SU-DHL-6 (cell line): ENCODE results near the gene NFE2.
"Not testable (repeated sequence)": the region's sequence is repeated elsewhere in the genome, so short reads cannot be mapped to it uniquely, and the experiment has no call there.

Experiments
- H2AFZ ChIP-seq: fragments of 200-600 bp; sonication (generic); 2 replicates; pipeline ENCODE4 v1.6.1; 2014; ENCODE audit warnings: low read depth, mild to moderate bottlenecking, moderate library complexity, mixed read lengths, antibody characterized with exemption, low read length; ENCODE audit not compliant: severe bottlenecking
- H3F3A ChIP-seq: fragments of 200-600 bp; shearing (Covaris generic); 2 replicates; pipeline ENCODE4 v1.6.0; 2016; ENCODE audit warnings: antibody characterized with exemption, mild to moderate bottlenecking; ENCODE audit not compliant: insufficient read depth
- H3K27ac ChIP-seq: fragments of 200-600 bp; sonication (generic); 2 replicates; pipeline ENCODE4 v1.5.1; 2016; ENCODE audit warnings: low read depth, mild to moderate bottlenecking, low read length, moderate library complexity, mixed read lengths
- H3K27me3 ChIP-seq: fragments of 200-600 bp; sonication (generic), shearing (Covaris generic); 2 replicates; pipeline ENCODE4 v1.6.0; 2014; ENCODE audit warnings: mild to moderate bottlenecking, low read length
- H3K36me3 ChIP-seq: fragments of 200-600 bp; sonication (generic); 2 replicates; pipeline ENCODE4 v1.6.1; 2014; ENCODE audit warnings: mild to moderate bottlenecking, low read length, mixed read lengths
- H3K4me2 ChIP-seq: fragments of 300-600, 200-600 bp; shearing (Covaris generic), sonication (generic); 2 replicates; pipeline ENCODE4 v1.6.0; 2014; ENCODE audit warnings: low read length, low read depth, mild to moderate bottlenecking; ENCODE audit not compliant: poor library complexity, severe bottlenecking
- H3K4me3 ChIP-seq: fragments of 200-600 bp; sonication (generic); 2 replicates; pipeline ENCODE4 v1.5.1; 2014; ENCODE audit warnings: antibody characterized with exemption, low read length, mild to moderate bottlenecking, mixed read lengths; ENCODE audit not compliant: insufficient read depth, poor library complexity, severe bottlenecking
- H3K79me2 ChIP-seq: fragments of 200-600 bp; sonication (generic); 2 replicates; pipeline ENCODE4 v1.6.1; 2014; ENCODE audit warnings: mild to moderate bottlenecking, low read length, moderate library complexity; ENCODE audit not compliant: insufficient read depth
- H3K9ac ChIP-seq: fragments of 200-600 bp; sonication (generic); 2 replicates; pipeline ENCODE4 v1.7.0; 2014; ENCODE audit warnings: mild to moderate bottlenecking, low read length
- H3K9me2 ChIP-seq: fragments of 200-600 bp; sonication (generic); replicated peaks from 2 replicates; pipeline ENCODE4 v1.6.1; 2014; ENCODE audit warnings: low read length; ENCODE audit not compliant: insufficient read depth
- H3K9me3 ChIP-seq: fragments of 200-600 bp; sonication (generic); 2 replicates; pipeline ENCODE4 v1.6.1; 2014; ENCODE audit warnings: low read length, mixed read lengths; ENCODE audit not compliant: insufficient read depth
- H4K20me1 ChIP-seq: fragments of 200-600 bp; sonication (generic); 2 replicates; pipeline ENCODE4 v1.6.1; 2014; ENCODE audit warnings: low read depth, mild to moderate bottlenecking, antibody characterized with exemption, low read length, moderate library complexity, mixed read lengths
- EZH2phosphoT487 ChIP-seq: fragments of 200-600 bp; sonication (generic), shearing (Covaris generic); conservative IDR thresholded peaks from 2 replicates; pipeline ENCODE4 v1.6.1; 2018; ENCODE audit warnings: mild to moderate bottlenecking, antibody characterized with exemption, low read length, moderate library complexity, mixed read lengths
- TF ChIP-seq, protein P1 (sequence below): fragments of 200-600 bp; sonication (generic); IDR thresholded peaks from one replicate; pipeline ENCODE4 v1.5.1; 2017; ENCODE audit warnings: antibody characterized with exemption, mild to moderate bottlenecking, low read length, moderate library complexity; ENCODE audit not compliant: insufficient read depth, poor library complexity, severe bottlenecking

NFE2 gene

DNA sequence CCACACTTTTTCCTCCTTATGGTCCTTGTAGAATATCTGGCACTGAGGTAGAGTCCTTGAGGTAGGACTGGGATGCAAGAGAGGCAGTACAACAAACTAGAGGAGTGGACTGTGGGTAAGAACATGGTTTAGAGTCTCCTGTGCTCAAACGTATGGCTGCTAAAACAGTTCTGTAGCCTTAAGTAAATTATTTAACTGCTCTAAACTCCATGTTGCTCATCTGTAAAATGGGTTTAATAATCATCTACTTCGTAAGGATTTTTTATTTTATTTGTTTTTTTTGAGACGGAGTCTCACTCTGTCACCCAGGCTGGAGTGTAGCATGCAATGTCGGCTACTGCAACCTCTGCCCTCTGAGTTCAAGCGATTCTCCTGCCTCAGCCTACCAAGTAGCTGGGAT lies 20.5 kb upstream of the NFE2 start:
- H2AFZ ChIP-seq, result no peak overlapping the region
- H3K27ac ChIP-seq, result no peak overlapping the region
- H3K9me3 ChIP-seq, result no peaks in the 10 kb centered on the region
- H3K9me2 ChIP-seq, result no peaks in the 10 kb centered on the region
- TF ChIP-seq, protein P1, sequence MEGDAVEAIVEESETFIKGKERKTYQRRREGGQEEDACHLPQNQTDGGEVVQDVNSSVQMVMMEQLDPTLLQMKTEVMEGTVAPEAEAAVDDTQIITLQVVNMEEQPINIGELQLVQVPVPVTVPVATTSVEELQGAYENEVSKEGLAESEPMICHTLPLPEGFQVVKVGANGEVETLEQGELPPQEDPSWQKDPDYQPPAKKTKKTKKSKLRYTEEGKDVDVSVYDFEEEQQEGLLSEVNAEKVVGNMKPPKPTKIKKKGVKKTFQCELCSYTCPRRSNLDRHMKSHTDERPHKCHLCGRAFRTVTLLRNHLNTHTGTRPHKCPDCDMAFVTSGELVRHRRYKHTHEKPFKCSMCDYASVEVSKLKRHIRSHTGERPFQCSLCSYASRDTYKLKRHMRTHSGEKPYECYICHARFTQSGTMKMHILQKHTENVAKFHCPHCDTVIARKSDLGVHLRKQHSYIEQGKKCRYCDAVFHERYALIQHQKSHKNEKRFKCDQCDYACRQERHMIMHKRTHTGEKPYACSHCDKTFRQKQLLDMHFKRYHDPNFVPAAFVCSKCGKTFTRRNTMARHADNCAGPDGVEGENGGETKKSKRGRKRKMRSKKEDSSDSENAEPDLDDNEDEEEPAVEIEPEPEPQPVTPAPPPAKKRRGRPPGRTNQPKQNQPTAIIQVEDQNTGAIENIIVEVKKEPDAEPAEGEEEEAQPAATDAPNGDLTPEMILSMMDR, result no peak
- TF ChIP-seq EZH2phosphoT487, result no peak
- H3K4me3 ChIP-seq, result no peak overlapping the region
- no peaks in the 10 kb centered on the region for H3F3A ChIP-seq
- no peaks in the 10 kb centered on the region for H4K20me1 ChIP-seq
- H3K79me2 ChIP-seq, result peaks cover 7% of the 10 kb centered on the region
- H3K27me3 ChIP-seq, result no peaks in the 10 kb centered on the region
- H3K36me3 ChIP-seq, result no peaks in the 10 kb centered on the region
- H3K4me2 ChIP-seq, result no peak overlapping the region
- no peak overlapping the region for H3K9ac ChIP-seq

DNA sequence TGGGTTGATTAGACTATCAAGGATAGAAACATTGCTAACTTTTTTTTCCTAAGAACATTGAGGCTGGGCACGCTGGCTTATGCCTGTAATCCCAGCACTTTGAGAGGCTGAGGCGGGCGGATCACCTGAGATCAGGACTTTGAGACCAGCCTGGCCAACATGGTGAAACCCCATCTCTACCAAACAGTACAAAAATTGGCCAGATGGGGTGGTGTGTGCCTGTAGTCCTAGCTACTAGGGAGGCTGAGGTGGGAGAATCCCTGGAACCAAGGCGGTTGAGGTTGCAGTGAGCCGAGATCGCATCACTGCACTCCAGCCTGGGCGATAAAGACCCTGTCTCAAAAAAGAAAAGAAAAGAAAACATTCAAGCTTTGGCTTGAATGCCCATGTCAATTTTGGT lies 11.5 kb upstream of the NFE2 start:
- H3K36me3 ChIP-seq, H4K20me1 ChIP-seq, H3K79me2 ChIP-seq, H3K9ac ChIP-seq, H3K27me3 ChIP-seq, H3F3A ChIP-seq, H2AFZ ChIP-seq, H3K27ac ChIP-seq, H3K4me2 ChIP-seq, H3K9me2 ChIP-seq, H3K4me3 ChIP-seq, H3K9me3 ChIP-seq: not testable (repeated sequence)

DNA sequence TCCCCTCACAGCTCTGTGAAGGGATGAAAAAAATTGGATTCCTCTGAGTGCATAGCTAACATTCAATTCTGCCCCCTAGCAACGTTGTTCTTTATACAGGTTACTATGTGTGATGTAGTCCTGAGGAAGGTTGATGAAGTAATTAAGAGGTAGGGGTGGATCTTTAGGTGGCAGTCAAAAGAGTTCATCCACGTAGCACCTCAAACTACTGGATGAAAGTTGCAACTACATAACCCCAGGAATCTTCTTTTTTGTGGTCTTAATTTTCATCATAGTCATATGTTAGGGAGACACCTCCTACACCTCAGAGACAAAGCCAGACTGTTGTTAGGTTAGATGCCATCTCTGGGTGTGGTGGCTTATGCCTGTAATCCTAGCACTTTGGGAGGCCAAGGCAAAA lies 10.2 kb upstream of the NFE2 start:
- no peak overlapping the region for H3K4me2 ChIP-seq
- no peaks in the 10 kb centered on the region for H3F3A ChIP-seq

DNA sequence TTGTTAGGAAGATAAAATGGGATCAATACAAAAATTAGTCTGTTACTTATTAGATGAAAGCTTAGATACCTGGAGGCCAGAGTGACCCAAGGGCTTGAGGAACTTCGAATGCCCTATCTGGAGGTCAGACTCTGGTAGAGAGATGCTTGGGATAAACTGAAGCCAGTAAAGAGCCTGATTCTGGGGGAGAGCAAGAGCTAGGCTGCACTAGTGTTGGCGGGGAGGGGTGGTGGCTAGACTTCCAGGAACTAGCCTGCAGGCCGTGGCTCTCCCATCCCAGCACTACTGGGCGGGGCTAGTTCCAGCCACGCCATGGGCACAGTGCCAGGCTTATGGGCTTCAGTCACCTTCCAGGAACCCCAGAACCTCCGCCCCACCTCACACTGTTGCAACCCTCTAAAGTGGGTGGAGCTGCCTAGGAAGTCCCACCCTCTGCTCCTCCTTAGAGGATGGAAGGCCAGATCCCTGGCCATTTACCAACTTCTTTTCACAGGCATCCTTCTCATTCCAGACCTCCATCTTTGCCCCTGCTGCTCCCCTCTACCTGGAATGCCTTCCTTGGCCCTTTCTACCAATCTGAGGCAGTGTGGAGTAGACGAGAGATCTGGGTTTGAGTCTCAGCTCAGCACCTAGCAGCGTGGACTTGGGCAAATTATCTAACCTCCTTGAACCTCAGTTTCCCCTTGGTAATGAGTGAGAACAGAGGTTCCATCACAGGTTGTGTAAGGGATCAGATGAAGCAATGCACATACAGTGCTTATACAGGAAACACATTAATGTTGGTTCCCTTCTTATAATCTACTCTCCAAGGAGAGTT lies 6.3 kb upstream of the NFE2 start:
- Histone ChIP-seq H2AFZ (no peak overlapping the region), H3K36me3 (no peaks in the 10 kb centered on the region), H3K9me3 (no peaks in the 10 kb centered on the region), H3K4me2 (no peak overlapping the region), H3K27ac (no peak overlapping the region), H3K79me2 (no peaks in the 10 kb centered on the region), H3F3A (no peaks in the 10 kb centered on the region), H3K27me3 (no peaks in the 10 kb centered on the region), H4K20me1 (no peaks in the 10 kb centered on the region), H3K4me3 (no peak overlapping the region), H3K9me2 (no peaks in the 10 kb centered on the region), H3K9ac (no peak overlapping the region)
- TF ChIP-seq, protein P1, result no peak
- TF ChIP-seq EZH2phosphoT487, result no peak

More for the DNA sequence above, 10.2 kb upstream of the NFE2 start:
- Histone ChIP-seq H3K4me3 (no peak overlapping the region), H3K9me3 (no peaks in the 10 kb centered on the region), H4K20me1 (no peaks in the 10 kb centered on the region), H2AFZ (no peak overlapping the region), H3K27ac (no peak overlapping the region), H3K27me3 (no peaks in the 10 kb centered on the region), H3K9me2 (no peaks in the 10 kb centered on the region), H3K79me2 (no peaks in the 10 kb centered on the region), H3K36me3 (no peaks in the 10 kb centered on the region), H3K9ac (no peak overlapping the region)
- TF ChIP-seq, protein P1, result no peak
- no peak for TF ChIP-seq EZH2phosphoT487
